Measurements from ENCODE around the gene MRPL21.

Gene MRPL21

DNA sequence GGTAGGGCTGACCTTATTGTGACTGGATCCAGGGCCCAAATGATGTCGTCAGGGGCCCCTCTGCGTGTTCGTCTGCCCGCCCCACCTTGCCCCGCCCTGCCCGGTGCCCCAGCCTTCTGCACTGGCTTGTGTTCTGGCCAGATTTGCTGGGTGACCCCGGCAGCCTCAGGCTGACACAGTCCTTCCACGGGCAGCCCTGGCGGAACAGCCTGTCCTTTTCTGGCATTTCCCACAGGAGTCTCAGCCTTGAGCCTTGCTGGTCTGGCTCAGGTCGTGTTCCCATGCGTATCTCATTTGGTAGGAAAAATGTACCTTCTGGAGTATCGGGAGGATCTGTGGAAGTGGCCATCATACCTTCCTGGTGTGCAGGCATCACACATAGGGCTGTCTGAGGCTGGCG lies 31.0 kb upstream of the MRPL21 start:
- no peak for DNase-seq (ENCODE audit: low spot score)

DNA sequence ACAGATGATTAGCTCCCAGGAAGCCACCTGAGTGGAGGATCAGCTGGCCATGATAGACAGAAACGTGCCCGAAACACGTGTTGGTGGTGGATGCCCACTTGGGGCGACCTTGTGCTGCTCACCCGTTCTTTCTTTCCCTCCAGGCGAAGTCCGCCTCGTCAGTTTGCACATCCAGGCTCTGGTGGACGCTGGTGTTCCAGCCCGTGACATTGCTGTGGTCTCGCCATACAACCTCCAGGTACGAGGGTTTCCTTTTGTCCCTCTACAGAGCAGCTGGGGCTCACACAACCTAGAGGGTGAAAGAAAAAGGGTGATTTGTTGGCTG lies 30.7 kb upstream of the MRPL21 start:
- no peak for DNase-seq (ENCODE audit: low spot score)

DNA sequence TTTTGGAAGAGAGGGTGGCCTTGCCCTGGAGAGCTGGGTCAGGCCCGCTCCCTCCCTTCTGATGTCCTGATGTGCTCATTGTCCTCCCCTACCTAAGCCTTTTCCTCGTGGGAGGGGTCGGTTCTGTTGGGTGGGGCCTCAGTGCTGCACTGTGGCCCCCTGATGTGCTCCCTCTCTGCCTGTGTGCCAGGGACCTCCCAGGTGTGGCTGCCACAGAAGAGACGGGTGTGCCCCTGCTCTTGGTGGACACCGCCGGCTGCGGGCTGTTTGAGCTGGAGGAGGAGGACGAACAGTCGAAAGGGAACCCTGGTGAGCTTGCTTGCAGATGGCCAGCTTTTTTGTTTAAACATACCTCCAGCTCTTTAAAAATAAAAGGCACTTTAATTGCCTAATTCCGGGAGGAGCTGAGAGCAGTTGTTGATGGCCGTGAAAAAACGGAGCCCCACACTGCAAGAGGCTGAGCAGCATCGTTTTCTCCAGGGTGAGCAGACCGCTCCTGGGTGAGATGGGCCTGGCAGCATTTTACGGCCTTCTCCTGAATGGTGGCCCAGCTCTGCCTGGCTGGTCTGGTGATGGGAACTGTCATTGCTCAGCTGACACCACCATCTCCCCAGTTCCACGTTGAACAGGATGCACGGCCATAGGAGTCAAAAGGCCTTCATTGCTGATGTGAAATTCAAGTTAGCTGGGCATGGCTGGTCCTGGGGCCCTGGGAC lies 30.1 kb upstream of the MRPL21 start:
- DNase-seq (ENCODE audit: low spot score) = no peak

DNA sequence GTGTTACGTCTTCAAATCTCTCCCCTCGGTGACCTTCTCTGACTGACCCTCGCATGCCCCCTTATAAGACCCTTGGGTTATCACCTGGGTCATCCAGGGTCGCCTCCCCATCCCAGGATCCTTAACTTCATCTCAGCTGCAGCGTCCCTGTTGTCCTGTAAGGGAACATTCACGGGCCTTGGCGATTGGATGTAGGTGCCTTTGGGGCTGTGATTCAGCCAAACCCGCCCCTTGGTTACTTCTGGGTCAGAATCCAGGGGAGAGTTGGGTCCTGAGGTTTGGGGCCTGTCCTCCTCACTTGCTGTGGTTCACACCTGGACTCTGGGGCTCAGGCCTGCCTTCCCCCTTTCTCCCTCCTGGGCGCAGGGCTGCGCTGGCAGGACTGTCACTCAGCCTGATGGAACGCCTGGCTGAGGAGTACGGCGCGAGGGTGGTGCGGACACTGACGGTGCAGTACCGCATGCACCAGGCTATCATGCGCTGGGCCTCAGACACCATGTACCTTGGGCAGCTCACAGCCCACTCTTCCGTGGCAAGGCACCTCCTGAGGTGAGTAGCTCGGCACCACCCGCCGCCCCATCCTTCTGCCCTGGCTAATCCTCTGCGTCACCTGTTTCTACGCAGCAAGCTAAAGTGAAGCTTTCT lies 29.4 kb upstream of the MRPL21 start:
- no peak for DNase-seq (ENCODE audit: low spot score)

DNA sequence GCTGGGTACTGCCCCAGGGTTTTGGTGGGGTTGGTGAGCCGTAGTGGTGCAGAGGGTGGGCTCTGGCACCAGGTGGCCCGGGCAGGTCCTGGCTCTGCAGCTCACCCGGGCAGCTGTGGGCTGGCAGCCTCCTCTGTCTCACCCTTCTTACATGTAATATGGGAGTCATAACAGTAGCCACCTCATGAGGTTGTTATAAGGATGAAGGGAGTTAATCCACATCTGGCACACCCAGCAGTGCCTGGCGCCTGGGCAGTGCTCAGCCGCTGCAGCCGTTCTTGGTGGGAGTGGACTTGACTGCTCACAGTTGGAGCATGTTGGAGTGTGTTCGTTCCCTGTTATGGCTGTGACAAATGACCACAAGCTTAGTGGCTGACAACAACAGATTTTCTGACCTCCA lies 28.7 kb upstream of the MRPL21 start:
- DNase-seq (ENCODE audit: low spot score) = no peak

DNA sequence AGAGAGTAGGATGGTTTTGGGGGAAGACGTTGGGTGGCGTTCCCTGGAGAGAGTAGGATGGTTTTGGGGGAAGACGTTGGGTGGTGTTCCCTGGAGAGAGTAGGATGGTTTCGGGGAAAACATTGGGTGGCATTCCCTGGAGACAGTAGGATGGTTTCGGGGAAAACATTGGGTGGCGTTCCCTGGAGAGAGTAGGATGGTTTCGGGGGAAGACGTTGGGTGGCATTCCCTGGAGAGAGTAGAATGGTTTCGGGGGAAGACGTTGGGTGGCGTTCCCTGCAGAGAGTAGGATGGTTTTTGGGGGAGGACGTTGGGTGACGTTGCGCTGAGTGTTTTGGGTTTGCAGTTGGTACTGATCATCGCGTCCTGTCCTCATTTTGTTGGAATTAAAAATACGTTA lies 28.3 kb upstream of the MRPL21 start:
- no peak for DNase-seq (ENCODE audit: low spot score)

DNA sequence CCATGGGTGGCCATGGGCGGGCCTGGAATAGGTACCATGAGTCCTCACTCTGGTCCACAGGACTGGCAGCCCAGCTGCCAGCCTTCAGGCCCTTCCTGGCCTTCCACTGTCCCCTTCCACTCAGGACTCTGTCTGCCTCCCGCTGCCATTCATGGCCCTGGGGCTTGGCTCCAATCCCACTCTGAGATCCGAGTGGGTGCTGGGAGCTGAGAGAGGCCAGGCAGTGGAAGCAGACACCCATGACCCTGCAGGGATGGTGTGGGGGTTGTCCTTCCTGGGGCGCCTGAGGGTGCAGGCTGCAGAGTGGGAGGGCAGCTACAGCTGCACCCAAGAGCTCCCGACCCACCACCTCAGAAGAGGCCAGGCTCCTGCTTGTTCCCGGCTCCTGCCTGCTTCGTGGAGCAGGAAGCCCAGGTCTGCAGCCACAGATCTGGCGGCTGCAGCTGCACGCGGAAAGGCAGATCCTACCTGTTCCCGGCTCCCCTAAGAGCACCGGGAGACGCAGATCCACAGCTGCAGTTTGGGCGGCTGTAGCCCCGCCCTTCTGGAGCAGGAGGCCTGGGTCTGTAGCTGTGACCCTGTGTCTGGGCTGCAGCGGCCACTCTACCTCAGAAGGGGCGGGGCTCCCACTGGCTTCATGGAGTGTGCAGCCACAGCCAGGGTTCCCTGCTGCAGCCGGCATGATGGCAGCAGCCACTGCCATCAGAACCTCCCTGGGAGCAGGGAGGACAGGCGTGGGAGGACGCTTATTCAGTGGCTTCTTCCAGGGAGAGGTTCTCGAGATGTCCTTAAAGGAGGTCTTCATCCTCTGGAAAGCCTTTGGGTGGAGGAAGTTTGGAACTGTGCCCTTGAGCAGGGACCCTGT lies 27.6 kb upstream of the MRPL21 start:
- no peak for DNase-seq (ENCODE audit: low spot score)

DNA sequence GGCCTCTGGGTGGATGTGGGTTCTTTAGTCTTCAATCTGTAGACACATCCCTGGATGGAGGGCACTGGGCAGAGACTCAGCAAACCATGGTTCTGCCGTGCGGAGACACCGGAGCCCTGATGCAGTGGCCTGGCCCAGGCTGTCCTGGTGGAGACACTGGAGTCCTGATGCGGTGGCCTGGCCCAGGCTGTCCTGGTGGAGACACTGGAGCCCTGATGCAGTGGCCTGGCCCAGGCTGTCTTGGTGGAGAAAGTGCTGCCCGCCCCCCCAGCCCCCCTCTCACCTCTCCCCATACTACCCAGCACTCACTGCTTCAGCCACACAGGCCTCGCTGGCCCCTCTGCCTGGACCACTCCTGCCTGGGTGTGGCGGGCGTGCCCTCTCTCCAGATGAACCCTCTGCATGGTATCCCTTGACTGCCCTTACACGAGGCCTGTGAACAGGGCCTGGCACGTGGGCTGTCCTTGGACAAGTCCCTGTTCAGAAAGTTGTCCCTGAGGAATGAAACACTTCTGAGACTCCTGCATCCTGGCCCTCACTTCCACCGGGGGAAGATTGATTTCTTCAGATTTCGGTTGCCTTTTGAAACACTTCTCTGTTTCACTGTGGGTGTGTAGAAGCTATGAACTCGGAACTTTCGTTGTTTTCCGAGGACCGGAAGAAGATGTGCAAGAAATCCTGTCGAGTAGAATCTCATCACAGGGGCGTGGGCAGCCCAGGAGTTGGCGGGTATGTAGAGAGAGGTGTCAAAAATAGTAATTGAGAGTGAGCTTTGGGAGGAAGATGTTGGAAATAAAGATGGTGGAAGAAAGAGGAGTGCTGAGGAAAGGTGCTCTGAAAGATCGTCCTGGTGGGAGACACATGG lies 26.3 kb upstream of the MRPL21 start:
- DNase-seq (ENCODE audit: low spot score) = no peak

DNA sequence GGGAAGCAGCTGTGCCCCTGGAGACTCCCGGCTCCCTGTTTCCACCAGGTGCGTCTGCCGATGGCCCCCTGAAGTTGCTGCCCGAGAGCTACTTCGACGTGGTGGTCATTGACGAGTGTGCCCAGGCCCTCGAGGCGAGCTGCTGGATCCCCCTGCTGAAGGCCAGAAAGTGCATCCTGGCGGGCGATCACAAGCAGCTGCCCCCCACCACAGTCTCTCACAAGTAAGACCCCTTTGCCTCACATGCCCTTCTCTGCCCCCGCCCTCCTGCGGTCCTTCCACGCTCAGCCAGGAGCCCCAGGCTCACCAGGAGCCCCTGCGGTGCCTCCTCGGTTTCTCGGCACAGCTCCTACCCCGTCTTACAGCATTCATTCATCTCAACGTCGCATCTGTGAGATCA lies 25.5 kb upstream of the MRPL21 start:
- no peak for DNase-seq (ENCODE audit: low spot score)

DNA sequence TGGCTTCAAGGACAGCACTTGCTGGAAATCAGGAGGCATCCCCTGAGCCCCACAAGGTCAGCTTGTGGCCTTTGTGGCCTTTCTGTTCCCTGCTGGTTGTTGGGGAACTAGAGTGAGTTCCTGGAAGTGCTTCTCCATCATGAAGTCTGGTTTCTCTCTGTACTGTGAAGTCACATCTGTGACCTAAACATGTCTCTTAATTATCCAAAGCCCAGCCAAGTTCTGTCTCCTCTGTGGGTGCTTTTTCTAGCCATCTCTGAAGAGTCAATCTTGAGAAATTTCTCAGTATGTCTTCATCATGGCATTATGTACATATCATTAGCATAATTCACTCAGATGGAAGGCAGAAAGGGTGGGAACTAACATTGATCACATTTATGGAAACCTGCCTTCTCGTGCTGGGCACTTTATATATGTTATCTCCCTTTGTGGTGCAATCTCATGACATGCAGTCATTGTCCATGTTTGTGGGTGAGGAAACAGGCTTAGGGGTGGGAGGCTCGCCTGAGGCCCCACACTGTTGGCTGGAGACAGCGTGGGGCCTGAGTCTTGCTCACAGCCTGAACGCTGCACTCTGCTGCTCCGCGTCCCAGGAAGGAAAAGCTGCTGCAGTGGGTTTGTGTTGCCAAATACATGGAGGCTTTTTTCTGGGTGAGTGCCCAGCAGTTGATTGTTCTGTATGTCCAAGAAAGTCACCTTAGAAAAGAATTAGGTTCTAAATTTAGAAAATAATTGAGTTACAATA lies 24.7 kb upstream of the MRPL21 start:
- no peak for DNase-seq (ENCODE audit: low spot score)

DNA sequence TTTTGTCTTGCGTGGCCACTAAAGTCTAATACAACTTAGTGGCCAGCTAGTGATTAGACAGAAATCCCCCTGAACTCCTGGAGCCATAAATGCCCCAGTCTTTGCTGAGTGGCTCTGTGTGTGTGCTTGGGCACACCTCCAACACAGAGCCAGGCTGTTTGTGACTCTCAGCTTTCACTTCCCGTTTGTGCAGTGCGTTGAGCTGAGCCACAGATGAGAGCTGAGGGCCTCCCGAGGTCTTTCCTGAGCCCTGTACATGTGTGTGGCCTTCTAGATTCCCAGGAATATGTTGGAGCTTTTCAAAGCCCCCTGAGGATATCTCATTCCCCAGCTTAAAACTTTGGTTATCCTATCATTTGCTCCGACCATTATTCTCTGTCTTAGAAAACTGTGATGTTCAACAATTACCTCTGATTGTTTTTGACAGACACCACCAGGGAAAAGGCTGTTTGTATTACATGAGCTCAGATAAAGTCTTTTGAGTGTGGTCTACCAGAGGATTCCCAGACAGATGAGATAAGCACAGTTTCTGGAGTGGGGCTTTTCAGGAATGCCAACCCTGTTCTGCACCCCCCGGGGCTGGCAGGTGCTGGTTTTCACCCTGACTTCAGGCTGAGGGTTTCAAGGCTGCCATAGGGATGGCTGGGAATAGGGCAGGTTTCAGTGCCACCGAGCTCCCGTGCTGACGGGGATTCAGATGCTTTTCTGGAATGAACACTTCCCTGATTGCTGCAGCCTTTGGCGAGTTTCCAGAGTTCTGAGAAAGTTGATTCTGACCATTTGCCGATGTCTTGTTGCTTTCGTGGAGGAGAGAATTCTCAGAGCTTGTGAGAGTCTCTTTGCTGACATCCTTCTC lies 23.9 kb upstream of the MRPL21 start:
- DNase-seq (ENCODE audit: low spot score) = no peak

DNA sequence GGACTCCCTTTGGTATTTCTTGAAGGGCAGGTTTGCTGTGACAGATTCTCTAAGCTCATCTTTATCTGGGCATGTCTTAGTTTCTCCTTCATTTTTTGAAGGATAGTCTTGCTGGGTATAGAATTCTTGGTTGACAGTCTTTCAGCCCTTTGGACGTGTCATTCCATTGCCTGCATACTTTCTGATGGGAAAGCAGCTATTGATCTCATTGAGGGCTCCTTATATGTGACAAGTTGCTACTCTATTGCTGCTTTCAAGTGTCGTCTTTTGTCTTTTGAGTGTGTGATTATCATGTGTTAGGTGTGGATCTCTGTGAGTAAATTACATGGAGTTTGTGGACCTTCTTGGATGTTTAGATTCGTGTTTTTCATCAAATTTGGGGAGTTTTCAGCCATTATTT lies 22.0 kb upstream of the MRPL21 start:
- no peak for DNase-seq (ENCODE audit: low spot score)

DNA sequence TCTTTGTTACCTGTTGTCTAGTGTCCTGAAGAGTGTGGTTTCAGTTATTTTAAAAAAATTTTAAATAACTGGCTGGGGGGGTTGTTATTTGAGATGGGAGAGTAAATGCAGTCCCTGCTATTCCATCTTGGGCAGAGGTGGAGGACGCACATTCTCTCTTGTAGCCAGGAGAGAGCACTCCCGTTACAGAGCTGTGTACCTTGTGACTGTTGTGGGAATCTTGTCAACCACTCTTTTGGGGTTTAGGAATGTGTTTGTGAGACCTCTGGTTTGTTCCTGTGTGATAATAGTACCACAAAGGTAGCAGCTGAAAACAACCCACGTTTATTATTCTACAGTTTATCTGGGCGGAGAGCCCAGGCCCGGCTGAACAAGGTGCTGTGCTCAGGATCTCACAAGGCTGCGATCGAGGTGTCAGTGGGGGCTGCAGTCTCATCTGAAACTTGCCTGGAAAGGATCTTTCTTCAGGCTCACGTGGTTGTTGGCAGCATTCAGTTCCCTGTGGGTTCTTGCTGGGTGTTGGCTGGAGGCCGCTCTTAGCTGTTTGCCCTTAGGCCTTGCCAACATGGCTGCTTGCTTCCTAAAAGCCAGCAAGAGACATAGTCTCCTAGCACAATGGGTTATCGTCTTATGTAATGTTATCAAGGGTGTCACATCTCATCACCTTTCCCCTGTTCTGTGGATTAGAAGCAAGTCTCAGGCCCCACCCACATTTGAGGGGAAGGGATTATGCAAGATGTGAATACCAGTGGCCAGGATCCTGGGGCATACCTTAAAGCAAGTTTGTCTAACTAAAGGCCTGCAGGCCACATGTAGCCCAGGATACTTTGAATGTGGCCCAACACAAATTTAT lies 20.7 kb upstream of the MRPL21 start:
- no peak for DNase-seq (ENCODE audit: low spot score)

DNA sequence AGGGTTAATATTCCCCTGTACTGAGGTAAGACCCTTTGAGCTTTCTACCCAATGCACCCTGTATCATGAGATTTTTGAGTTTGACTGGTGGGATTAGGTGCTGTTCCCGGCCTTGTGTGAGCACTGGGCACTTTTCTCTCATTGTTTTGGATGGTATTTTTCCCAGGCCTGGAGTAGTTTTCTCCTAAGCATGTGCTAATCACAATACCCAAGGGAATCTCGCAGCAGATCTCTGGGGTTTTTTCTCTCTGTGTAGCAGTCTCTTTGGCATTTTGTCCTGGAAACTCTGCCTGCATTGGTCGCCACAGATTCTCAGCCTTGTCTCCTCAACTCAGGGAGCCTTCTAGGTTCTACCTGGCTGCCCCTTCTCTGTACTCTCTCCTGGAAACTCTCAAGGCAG lies 20.0 kb upstream of the MRPL21 start:
- no peak for DNase-seq (ENCODE audit: low spot score)

DNA sequence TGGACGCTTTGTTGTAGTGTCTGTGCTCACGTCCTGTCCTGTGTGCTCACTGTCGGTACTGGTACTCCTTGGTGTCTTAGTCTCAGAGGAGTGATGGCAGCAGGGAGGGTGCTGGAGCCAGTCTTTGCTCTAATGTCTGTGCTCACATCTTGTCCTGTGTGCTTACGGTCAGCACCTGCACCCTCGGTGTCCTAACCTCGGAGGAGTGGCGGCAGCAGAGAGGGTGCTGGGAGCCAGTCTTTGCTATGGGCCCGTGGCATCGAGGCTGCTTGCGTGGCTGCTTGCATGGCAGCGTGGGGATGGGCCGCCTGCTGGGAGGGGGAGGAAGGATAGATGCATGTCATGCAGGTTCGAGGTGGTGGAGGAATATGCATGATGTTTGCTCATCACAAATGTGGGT lies 12.8 kb upstream of the MRPL21 start:
- DNase-seq (ENCODE audit: low spot score) = no peak

DNA sequence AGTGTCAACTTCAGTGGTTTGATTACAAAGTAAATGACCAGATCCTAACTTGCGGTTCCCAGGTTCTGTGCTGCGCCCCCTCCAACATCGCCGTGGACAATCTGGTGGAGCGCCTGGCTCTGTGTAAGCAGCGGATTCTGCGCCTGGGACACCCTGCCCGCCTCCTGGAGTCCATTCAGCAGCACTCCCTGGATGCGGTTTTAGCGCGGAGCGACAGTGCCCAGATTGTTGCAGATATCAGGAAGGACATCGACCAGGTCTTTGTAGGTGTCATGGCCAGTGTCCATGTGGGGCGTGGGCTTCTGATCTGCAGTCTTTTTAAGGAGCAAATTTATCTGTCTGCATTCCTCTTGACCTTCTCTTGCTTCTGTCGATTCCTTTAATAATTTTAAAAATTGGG lies 11.1 kb upstream of the MRPL21 start:
- no peak for DNase-seq (ENCODE audit: low spot score)

DNA sequence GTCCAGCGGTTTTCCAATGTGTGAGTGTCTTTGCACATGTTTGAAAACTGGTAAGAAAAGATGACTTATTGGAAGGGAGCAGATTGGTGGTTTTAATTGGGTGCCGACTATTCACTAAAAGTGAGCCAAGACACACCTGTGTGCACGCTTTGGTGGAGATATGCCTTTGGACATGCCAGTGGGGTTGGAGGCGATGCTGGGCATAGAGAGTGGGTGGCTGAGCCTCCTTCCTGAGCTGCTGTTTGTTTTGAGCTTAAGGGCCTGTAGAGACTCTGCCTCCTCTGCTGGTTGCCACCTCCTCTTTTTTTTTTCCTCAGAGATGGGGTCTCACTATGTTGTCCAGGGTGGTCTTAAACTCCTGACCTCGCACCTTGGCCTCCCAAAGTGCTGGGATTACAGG lies 9.6 kb upstream of the MRPL21 start:
- no peak for DNase-seq (ENCODE audit: low spot score)

DNA sequence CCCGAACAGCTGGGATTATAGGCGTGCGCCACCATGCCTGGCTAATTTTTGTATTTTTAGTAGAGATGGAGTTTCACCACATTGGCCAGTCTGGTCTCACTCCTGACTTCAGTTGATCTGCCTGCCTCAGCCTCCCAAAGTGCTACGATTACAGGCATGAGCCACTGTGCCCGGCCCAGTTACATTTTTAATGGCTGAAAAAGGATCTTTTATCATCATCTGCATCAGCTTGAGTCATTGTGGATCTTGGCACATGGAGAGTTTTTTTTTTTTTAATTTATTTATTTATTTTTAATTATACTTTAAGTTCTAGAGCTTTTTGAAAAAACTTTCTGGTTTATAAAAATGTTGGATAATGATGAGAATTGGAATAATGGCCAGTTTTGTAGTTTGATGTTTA lies 8.6 kb upstream of the MRPL21 start:
- DNase-seq (ENCODE audit: low spot score) = no peak

DNA sequence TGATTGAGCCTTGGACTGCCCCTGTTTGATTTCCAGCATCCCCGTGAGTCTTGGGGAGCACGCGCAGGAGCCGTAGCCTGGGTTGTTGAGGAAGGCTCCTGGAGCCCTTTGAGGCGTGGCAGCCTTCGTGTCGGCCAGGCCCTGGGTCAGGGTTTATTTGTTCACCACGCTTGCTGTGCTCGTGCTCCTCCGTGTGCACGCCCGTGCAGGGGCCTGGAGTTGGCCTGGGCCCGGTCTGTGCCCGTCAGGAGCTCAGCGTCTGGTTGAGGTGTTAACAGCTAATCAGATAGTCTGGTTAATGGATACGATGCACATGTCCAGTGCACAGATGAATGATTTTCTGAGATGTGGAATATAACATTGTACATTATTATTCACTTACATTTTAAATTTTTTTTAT lies 8.1 kb upstream of the MRPL21 start:
- no peak for DNase-seq (ENCODE audit: low spot score)

DNA sequence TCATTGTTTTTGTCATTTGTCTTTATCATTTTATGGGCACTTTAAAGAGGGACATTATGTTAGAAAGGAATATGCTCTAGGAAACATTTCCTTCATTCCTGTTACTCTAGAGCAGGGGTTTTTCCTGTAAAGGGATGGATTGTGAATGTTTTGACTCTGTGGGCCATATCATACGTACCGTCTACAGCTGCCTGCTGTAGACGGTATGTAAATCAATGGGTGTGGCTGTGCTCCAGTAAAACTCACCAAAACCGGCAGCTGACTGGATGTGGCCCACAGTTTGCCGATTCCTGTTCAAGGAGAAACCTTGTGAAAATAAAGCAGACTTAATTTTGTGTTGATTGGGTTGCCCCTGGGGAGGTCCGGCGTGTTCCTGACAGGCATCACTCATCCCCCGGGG lies 7.3 kb upstream of the MRPL21 start:
- peak; percentile 16 for DNase-seq (ENCODE audit: low spot score)

Measured in hematopoietic multipotent progenitor cell treated with erythropoietin and hydrocortisone succinate and interleukin-3 and kit ligand, for 15 days (in vitro differentiated cells).